Gastrocnemius medialis (tissue), 4 donors: ENCODE measurements around the gene PARD6G. TPM values are rescaled to one million over a fixed set of nuclear protein-coding genes. Genes with fewer than 3 reads are reported as not detected.

Experiments
- ATAC-seq, 2 donors: fragments of 150-250 bp; one replicate each; pipeline ENCODE4 v1.9.1; 2016
- DNase-seq, 2 donors: peaks; one replicate each; pipeline ENCODE4 v3.0.0-alpha.2; 2019
- H3K27ac ChIP-seq, 4 donors: fragments of 200-600 bp; sonication (generic); 1 replicate in 1 of 4; 2 replicates in 3 of 4; pipeline ENCODE4 v1.5.1; 2016 to 2018; ENCODE audit warnings: mild to moderate bottlenecking in 2 of 4, moderate library complexity in 1 of 4
- H3K27me3 ChIP-seq, 3 donors: fragments of 200-600 bp; sonication (generic) in 2 of 3; 1 replicate in 1 of 3; 2 replicates in 2 of 3; pipeline versions ENCODE4 v1.5.1 to v1.6.0; 2016 to 2019; ENCODE audit warnings: mild to moderate bottlenecking in 1 of 3, moderate library complexity in 1 of 3
- H3K36me3 ChIP-seq, 2 donors: fragments of 200-600 bp; sonication (generic) in 1 of 2; one replicate each; pipeline ENCODE4 v1.5.1; 2017 to 2018
- H3K4me1 ChIP-seq, 2 donors: fragments of 200-600 bp; sonication (generic) in 1 of 2; one replicate each; pipeline ENCODE4 v1.5.1; 2016 to 2017; ENCODE audit warnings: mild to moderate bottlenecking in 2 of 2
- H3K4me3 ChIP-seq, 4 donors: fragments of 200-600 bp; sonication (generic) in 3 of 4; 1 replicate in 1 of 4; 2 replicates in 3 of 4; pipeline ENCODE4 v1.5.1; 2016 to 2019; ENCODE audit warnings: mild to moderate bottlenecking in 2 of 4
- H3K9me3 ChIP-seq, 3 donors: fragments of 200-600 bp; sonication (generic) in 2 of 3; 1 replicate in 1 of 3; 2 replicates in 2 of 3; pipeline ENCODE4 v1.5.1; 2016 to 2019
- CTCF ChIP-seq, 5 experiments: fragments of 450-650 bp in 3 of 5; fragments of 200-600 bp in 2 of 5; sonication (generic) in 2 of 5; IDR thresholded peaks in 4 of 5; conservative IDR thresholded peaks in 1 of 5; 1 replicate in 4 of 5; 2 replicates in 1 of 5; pipeline ENCODE4 v1.5.1; 2016 to 2019; ENCODE audit warnings: antibody characterized with exemption in 5 of 5, mild to moderate bottlenecking in 3 of 5, moderate library complexity in 3 of 5
- POLR2A ChIP-seq, 2 donors: fragments of 450-650 bp; IDR thresholded peaks; one replicate each; pipeline ENCODE4 v1.6.1; 2017; ENCODE audit warnings: antibody characterized with exemption in 2 of 2, mild to moderate bottlenecking in 2 of 2, moderate library complexity in 2 of 2
- in situ Hi-C, 4 donors: fragments of 200-750 bp; cut with MboI; loops; one replicate each; pipeline versions ENCODE4 v1.15.0 to v1.8.0; 2017; ENCODE audit warnings: low sequenced_read_pairs in 4 of 4
- intact Hi-C: fragments of 100-400 bp; cut with DNase I; formaldehyde crosslinking; loops from one replicate; pipeline ENCODE4 v1.15.1; 2023; ENCODE audit warnings: low total_unique reads
- total RNA-seq, 4 donors: library from RNA; depleted of rRNA; stranded (reverse); fragments of >200 nt; gene quantifications; one replicate each; pipeline versions ENCODE4 v1.1.0 to v1.2.3, GENCODE V29; 2016

PARD6G gene
- total RNA-seq, 4 donors from 2014 or later = 0.39 to 9.2 (median 0.48) TPM

DNA sequence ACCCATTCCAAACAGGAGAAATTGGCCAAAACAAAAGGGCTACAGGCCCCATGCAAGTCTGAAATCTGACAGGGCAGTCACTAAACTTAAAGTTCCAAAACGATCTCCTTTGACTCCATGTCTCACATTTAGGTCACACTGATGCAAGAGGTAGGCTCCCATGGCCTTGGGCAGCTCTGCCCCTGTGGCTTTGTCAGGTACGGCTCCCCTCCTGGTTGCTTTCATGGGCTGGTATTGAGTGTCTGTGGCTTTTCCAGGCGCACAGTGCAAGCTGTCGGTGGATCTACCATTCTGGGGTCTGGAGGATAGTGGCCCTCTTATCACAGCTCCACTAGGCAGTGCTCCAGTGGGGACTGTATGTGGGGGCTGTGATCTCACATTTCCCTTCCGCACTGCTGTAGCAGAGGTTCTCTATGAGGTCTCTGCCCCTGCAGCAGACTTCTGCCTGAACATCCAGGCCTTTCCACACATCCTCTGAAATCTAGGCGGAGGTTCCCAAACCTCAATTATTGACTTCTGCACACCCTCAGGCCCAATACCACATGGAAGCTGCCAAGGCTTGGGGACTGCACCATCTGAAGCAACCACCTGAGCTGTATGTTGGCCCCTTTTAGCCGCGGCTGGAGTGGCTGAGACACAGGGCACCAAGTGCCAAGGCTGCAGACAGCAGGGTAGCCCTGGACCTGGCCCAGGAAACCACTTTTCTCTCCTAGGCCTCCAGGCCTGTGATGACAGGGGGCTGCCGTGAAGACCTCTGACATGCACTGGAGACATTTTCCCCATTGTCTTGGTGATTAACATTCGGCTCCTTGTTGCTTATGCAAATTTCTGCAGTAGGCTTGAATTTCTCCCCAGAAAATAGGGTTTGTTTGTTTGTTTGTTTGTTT, 28.7 kb downstream of the PARD6G start:
- TF ChIP-seq CTCF (IDR thresholded peaks at IDR 0.05 in 4 of 5, conservative IDR thresholded peaks at IDR 0.05 in 1 of 5) (no peak), POLR2A (IDR thresholded peaks at IDR 0.05) (no peak)
- no peak overlapping the region for H3K27ac ChIP-seq
- ATAC-seq = no peak
- intact Hi-C loops = no loop called here
- H3K27me3 ChIP-seq = no peaks in the 10 kb centered on the region
- no peaks in the 10 kb centered on the region for H3K9me3 ChIP-seq
- DNase-seq = no peak
- no peak overlapping the region for H3K4me3 ChIP-seq
- no peaks in the 10 kb centered on the region for H3K36me3 ChIP-seq
- no peaks in the 10 kb centered on the region for H3K4me1 ChIP-seq
- in situ Hi-C loops = no loop called here

- intact Hi-C loops = no loop called here
- TF ChIP-seq POLR2A (IDR thresholded peaks at IDR 0.05) (no peak), CTCF (IDR thresholded peaks at IDR 0.05 in 4 of 5, conservative IDR thresholded peaks at IDR 0.05 in 1 of 5) (no peak)
- Histone ChIP-seq H3K9me3 (no peaks in the 10 kb centered on the region), H3K27me3 (no peaks in the 10 kb centered on the region), H3K4me3 (no peak overlapping the region), H3K36me3 (no peaks in the 10 kb centered on the region), H3K27ac (no peak overlapping the region), H3K4me1 (no peaks in the 10 kb centered on the region)
- ATAC-seq (no peak), DNase-seq (no peak)
- in situ Hi-C loops = no loop called here
These were observed 34.1 kb downstream of the PARD6G start for GRCh38 chr18:80213182-80213581.

DNA sequence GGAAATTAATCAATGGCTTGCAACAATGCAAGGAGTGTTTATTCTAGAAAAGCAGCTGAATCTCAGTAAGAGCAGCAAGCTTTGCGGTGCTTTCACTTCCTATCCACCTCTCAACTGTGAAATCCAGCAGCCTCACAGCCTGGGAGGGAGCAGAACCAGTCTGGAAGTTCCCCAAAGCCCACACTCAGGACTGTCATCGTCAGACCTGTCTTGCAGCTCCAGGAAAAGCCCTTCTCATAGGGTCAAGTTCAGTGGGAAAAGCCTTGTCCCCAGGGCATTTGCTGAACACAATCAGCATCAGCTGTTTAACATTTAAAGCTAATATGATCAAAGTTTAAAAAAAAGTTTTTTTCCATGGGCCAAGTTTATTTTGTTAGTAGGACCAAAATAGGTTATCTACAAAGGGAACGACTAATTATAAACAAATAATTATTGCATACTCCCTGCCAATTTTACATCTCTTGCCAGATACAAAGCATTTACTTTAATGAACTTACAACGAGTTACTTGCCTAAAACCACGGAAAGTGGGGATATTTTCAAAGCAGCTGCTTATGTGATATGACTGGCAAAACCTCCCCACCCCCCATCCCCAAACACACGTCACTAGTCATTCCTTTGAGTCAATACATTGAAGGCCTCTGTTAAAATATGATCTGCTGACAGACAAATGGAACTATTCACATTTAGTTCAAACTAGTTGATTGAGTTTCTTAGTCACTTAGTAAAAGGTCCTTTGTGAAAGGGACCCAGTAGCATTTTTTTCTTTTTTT, 36.8 kb downstream of the PARD6G start:
- in situ Hi-C loops = no loop called here
- Histone ChIP-seq H3K4me1 (no peaks in the 10 kb centered on the region), H3K36me3 (no peaks in the 10 kb centered on the region), H3K9me3 (no peaks in the 10 kb centered on the region), H3K27me3 (no peaks in the 10 kb centered on the region), H3K27ac (no peak overlapping the region), H3K4me3 (no peak overlapping the region)
- DNase-seq (no peak), ATAC-seq (no peak)
- TF ChIP-seq CTCF (IDR thresholded peaks at IDR 0.05 in 4 of 5, conservative IDR thresholded peaks at IDR 0.05 in 1 of 5) (no peak), POLR2A (IDR thresholded peaks at IDR 0.05) (no peak)
- intact Hi-C loops = no loop called here

GRCh38 chr18:80208620-80209019, 38.7 kb downstream of the PARD6G start:
- in situ Hi-C loops = no loop called here
- no peak for ATAC-seq
- Histone ChIP-seq H3K4me3 (no peak overlapping the region), H3K27ac (no peak overlapping the region), H3K9me3 (no peaks in the 10 kb centered on the region), H3K27me3 (no peaks in the 10 kb centered on the region), H3K36me3 (no peaks in the 10 kb centered on the region), H3K4me1 (no peaks in the 10 kb centered on the region)
- no peak for DNase-seq
- intact Hi-C loops = no loop called here
- TF ChIP-seq POLR2A (IDR thresholded peaks at IDR 0.05) = no peak
- TF ChIP-seq CTCF (IDR thresholded peaks at IDR 0.05 in 4 of 5, conservative IDR thresholded peaks at IDR 0.05 in 1 of 5) = no peak
